DND-41 (cell line): ENCODE results near the gene ZCCHC14.

ENCODE experiments used
- ATAC-seq: fragments of 200-7000 bp; cut with Tn5 transposase; 3 replicates; pipeline ENCODE4 v1.9.1; 2021; ENCODE audit warnings: low read depth; ENCODE audit not compliant: insufficient read depth
- DNase-seq: peaks from one replicate; pipeline ENCODE4 v3.0.0-alpha.2; 2020
- H2AFZ ChIP-seq: 2 replicates; pipeline ENCODE4 v1.6.0; 2012; ENCODE audit warnings: low read depth, low read length
- H3K27ac ChIP-seq: 2 replicates; pipeline ENCODE4 v1.5.1; 2012; ENCODE audit warnings: low read length, inconsistent platforms
- H3K27me3 ChIP-seq: fragments of 200-600 bp; sonication (generic); 2 replicates; pipeline ENCODE4 v1.6.0; 2012; ENCODE audit warnings: low read length, mild to moderate bottlenecking, inconsistent platforms; ENCODE audit not compliant: insufficient read depth, poor library complexity
- H3K36me3 ChIP-seq: 2 replicates; pipeline ENCODE4 v1.5.1; 2012; ENCODE audit warnings: low read length, inconsistent platforms; ENCODE audit not compliant: insufficient read depth
- H3K4me1 ChIP-seq: 2 replicates; pipeline ENCODE4 v1.5.1; 2012; ENCODE audit warnings: mild to moderate bottlenecking, low read length; ENCODE audit not compliant: insufficient read depth
- H3K4me2 ChIP-seq: 2 replicates; pipeline ENCODE4 v1.6.0; 2012; ENCODE audit warnings: mild to moderate bottlenecking, moderate library complexity, low read length, inconsistent platforms; ENCODE audit not compliant: insufficient read depth
- H3K4me3 ChIP-seq, 2 experiments: fragments of 200-600 bp in 1 of 2; shearing (Covaris generic) in 1 of 2; 2 replicates each; pipeline ENCODE4 v1.5.1; 2012 to 2016; ENCODE audit warnings: inconsistent platforms in 2 of 2, low read length in 2 of 2, mild to moderate bottlenecking in 2 of 2, low read depth in 1 of 2, moderate library complexity in 1 of 2
- H3K79me2 ChIP-seq: 2 replicates; pipeline ENCODE4 v1.6.0; 2012; ENCODE audit warnings: low read length, inconsistent platforms; ENCODE audit not compliant: insufficient read depth
- H3K9ac ChIP-seq: 2 replicates; pipeline ENCODE4 v1.6.0; 2012; ENCODE audit warnings: low read depth, mild to moderate bottlenecking, inconsistent platforms, low read length, moderate library complexity
- H3K9me3 ChIP-seq: 2 replicates; pipeline ENCODE4 v1.5.1; 2012; ENCODE audit warnings: low read length, moderate library complexity, mild to moderate bottlenecking, inconsistent platforms; ENCODE audit not compliant: insufficient read depth, severe bottlenecking
- H4K20me1 ChIP-seq: 2 replicates; pipeline ENCODE4 v1.6.0; 2012; ENCODE audit warnings: low read length; ENCODE audit not compliant: insufficient read depth
- EZH2 ChIP-seq: IDR thresholded peaks from 3 replicates; pipeline ENCODE4 v1.6.1; 2012; ENCODE audit warnings: borderline replicate concordance, low read depth, mild to moderate bottlenecking, moderate library complexity, low read length, inconsistent platforms; ENCODE audit not compliant: severe bottlenecking
- TF ChIP-seq, protein P1 (sequence below): IDR thresholded peaks from 2 replicates; pipeline ENCODE4 v1.5.1; 2012; ENCODE audit warnings: borderline replicate concordance, low read length, moderate library complexity, mild to moderate bottlenecking; ENCODE audit not compliant: poor library complexity, severe bottlenecking; ENCODE audit errors: extremely low read depth

The ZCCHC14 gene

DNA sequence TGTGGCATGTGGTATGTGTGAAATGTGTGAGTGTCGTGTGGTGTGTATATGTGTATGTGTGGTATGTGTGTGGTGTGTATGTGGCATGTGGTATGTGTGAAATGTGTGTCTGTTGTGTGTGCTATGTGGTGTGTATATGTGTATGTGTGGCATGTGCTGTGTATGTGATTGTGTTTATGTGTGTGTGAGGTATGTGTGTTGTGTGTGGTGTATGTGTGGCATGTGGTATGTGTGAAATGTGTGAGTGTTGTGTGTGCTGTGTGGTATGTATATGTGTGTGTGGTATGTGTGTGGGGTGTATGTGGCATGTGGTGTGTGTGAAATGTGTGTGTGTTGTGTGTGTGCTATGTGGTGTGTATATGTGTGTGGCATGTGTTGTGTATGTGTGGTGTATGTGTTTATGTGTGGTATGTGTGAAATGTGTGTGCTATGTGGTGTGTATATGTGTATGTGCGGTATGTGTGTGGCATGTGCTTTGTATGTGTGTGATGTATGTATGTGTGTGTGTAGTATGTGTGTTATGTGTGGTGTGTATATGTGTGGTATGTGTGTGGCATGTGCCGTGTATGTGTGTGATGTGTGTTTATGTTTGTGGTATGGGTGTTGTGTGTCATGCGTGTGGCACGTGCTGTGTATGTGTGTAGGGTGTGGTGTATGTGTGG lies 9.6 kb upstream of the ZCCHC14 start:
- H2AFZ ChIP-seq: no peak overlapping the region
- no peaks in the 10 kb centered on the region for H3K36me3 ChIP-seq
- no peak overlapping the region for H3K4me3 ChIP-seq
- no peaks in the 10 kb centered on the region for H3K9me3 ChIP-seq
- no peaks in the 10 kb centered on the region for H3K27me3 ChIP-seq
- TF ChIP-seq, protein P1, sequence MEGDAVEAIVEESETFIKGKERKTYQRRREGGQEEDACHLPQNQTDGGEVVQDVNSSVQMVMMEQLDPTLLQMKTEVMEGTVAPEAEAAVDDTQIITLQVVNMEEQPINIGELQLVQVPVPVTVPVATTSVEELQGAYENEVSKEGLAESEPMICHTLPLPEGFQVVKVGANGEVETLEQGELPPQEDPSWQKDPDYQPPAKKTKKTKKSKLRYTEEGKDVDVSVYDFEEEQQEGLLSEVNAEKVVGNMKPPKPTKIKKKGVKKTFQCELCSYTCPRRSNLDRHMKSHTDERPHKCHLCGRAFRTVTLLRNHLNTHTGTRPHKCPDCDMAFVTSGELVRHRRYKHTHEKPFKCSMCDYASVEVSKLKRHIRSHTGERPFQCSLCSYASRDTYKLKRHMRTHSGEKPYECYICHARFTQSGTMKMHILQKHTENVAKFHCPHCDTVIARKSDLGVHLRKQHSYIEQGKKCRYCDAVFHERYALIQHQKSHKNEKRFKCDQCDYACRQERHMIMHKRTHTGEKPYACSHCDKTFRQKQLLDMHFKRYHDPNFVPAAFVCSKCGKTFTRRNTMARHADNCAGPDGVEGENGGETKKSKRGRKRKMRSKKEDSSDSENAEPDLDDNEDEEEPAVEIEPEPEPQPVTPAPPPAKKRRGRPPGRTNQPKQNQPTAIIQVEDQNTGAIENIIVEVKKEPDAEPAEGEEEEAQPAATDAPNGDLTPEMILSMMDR: no peak
- no peak overlapping the region for H3K9ac ChIP-seq
- ATAC-seq (no peak), DNase-seq (no peak)
- no peaks in the 10 kb centered on the region for H4K20me1 ChIP-seq
- H3K4me1 ChIP-seq: no peaks in the 10 kb centered on the region
- H3K79me2 ChIP-seq: no peaks in the 10 kb centered on the region
- H3K27ac ChIP-seq: no peak overlapping the region
- H3K4me2 ChIP-seq: no peak overlapping the region

DNA sequence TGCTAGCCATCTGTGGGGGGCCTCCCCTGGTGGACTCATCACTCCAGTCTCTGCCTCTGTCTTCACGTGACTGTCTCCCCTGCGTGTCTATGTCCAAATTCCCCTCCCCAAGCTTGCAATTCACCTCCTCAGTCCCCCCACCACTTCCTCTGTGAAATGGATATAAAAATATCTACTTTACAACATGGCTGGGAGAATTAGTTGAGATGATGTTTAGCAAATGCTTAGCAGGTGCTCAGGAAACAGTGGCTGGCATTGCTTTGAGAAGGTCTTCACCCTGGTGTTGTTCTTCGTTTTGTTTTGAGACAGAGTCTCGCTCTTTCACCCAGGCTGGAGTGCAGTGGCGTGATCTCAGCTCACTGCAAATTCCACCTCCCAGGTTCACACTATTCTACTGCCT lies 8.3 kb upstream of the ZCCHC14 start:
- Histone ChIP-seq H3K4me2 (no peak overlapping the region), H2AFZ (0 out of 2 replicates have a peak overlapping the region, but pooled peaks have one; percentile 1), H4K20me1 (no peaks in the 10 kb centered on the region), H3K4me3 (no peak overlapping the region), H3K4me1 (no peaks in the 10 kb centered on the region), H3K9ac (no peak overlapping the region), H3K27ac (no peak overlapping the region), H3K27me3 (no peaks in the 10 kb centered on the region), H3K36me3 (no peaks in the 10 kb centered on the region), H3K79me2 (no peaks in the 10 kb centered on the region), H3K9me3 (no peaks in the 10 kb centered on the region)
- ATAC-seq (no peak), DNase-seq (no peak)
- TF ChIP-seq, protein P1: no peak
- no peak for TF ChIP-seq EZH2

DNA sequence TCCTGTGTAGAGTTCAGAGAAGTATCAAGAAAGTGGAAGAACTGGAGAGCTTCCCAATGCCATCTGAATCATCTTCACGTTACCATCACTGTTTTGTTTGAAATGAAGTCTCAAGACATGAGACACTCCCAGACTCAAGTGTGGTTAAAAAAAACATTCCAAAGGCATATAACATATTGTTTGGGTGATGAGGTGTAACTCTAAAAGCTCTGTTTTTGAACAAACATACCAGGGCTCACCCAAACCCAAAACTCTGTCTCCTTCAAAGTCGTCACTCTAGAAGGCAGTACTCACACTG lies 6.3 kb upstream of the ZCCHC14 start:
- Histone ChIP-seq H3K9me3 (no peaks in the 10 kb centered on the region), H3K4me3 (no peak overlapping the region), H3K36me3 (no peaks in the 10 kb centered on the region), H2AFZ (no peak overlapping the region), H3K79me2 (no peaks in the 10 kb centered on the region), H3K27ac (no peak overlapping the region), H3K27me3 (no peaks in the 10 kb centered on the region), H3K9ac (no peak overlapping the region), H4K20me1 (no peaks in the 10 kb centered on the region), H3K4me2 (no peak overlapping the region), H3K4me1 (no peaks in the 10 kb centered on the region)
- DNase-seq (no peak), ATAC-seq (no peak)
- TF ChIP-seq EZH2: no peak
- TF ChIP-seq, protein P1: no peak
